ENCODE data around the gene TRDMT1.

Gene TRDMT1

GRCh38 chr10:17229967-17230682, 28.7 kb upstream of the TRDMT1 start:
- peak; percentile 91 to 95 (median 94) for DNase-seq

GRCh38 chr10:17229717-17229966, 28.2 kb upstream of the TRDMT1 start:
- DNase-seq = no peak

- peak; percentile 92 to 98 (median 95) for DNase-seq
These were observed 27.7 kb upstream of the TRDMT1 start for GRCh38 chr10:17229016-17229716.

GRCh38 chr10:17228091-17229015, 26.9 kb upstream of the TRDMT1 start, which contains the start of gene VIM:
TSS of gene VIM (plus strand) at chr10:17228241. CDS start at chr10:17229423, 1,182 bp downstream.
- peak; percentile 93 to 96 (median 95) for DNase-seq

- DNase-seq = peak; percentile 35 to 63 (median 52)
These were observed 26.1 kb upstream of the TRDMT1 start for GRCh38 chr10:17227367-17228090.

- DNase-seq = peak in 1 of 4 experiments; percentile 18
These were observed 25.4 kb upstream of the TRDMT1 start for GRCh38 chr10:17226891-17227303.

- peak in 1 of 4 experiments; percentile 20 for DNase-seq
These were observed 24.3 kb upstream of the TRDMT1 start for GRCh38 chr10:17225808-17226207.

GRCh38 chr10:17222329-17222728, 20.9 kb upstream of the TRDMT1 start:
- DNase-seq = peak; percentile 73 to 93 (median 82)

GRCh38 chr10:17220652-17221100, 19.2 kb upstream of the TRDMT1 start:
- no peak for DNase-seq

GRCh38 chr10:17219024-17219423, 17.6 kb upstream of the TRDMT1 start:
- no peak for DNase-seq

GRCh38 chr10:17217631-17218232, 16.3 kb upstream of the TRDMT1 start:
- no peak for DNase-seq

- peak in 3 of 4 experiments; percentile 45 to 70 (median 56) for DNase-seq
These were observed 15.5 kb upstream of the TRDMT1 start for GRCh38 chr10:17216901-17217395.

GRCh38 chr10:17216217-17216900, 14.9 kb upstream of the TRDMT1 start:
- peak; percentile 75 to 98 (median 88) for DNase-seq

GRCh38 chr10:17215782-17216122, 14.3 kb upstream of the TRDMT1 start:
- no peak for DNase-seq

GRCh38 chr10:17214971-17215781, 13.7 kb upstream of the TRDMT1 start:
- DNase-seq = peak; percentile 50 to 76 (median 63)

GRCh38 chr10:17214526-17214925, 13.1 kb upstream of the TRDMT1 start:
- no peak for DNase-seq

- DNase-seq = no peak
These were observed 12.3 kb upstream of the TRDMT1 start for GRCh38 chr10:17213646-17214349.

GRCh38 chr10:17212802-17213221, 11.3 kb upstream of the TRDMT1 start:
- DNase-seq = peak; percentile 68 to 90 (median 82)

- DNase-seq = no peak
These were observed 8.9 kb upstream of the TRDMT1 start for GRCh38 chr10:17210361-17210760.
